Hematopoietic multipotent progenitor cell treated with erythropoietin and hydrocortisone succinate and interleukin-3 and kit ligand, for 15 days (in vitro differentiated cells): ENCODE results near the gene CDK13.

Experiments used
- DNase-seq: peaks from one replicate; pipeline ENCODE4 v3.0.0-alpha.2; 2015; ENCODE audit warnings: low spot score

CDK13 gene

DNA sequence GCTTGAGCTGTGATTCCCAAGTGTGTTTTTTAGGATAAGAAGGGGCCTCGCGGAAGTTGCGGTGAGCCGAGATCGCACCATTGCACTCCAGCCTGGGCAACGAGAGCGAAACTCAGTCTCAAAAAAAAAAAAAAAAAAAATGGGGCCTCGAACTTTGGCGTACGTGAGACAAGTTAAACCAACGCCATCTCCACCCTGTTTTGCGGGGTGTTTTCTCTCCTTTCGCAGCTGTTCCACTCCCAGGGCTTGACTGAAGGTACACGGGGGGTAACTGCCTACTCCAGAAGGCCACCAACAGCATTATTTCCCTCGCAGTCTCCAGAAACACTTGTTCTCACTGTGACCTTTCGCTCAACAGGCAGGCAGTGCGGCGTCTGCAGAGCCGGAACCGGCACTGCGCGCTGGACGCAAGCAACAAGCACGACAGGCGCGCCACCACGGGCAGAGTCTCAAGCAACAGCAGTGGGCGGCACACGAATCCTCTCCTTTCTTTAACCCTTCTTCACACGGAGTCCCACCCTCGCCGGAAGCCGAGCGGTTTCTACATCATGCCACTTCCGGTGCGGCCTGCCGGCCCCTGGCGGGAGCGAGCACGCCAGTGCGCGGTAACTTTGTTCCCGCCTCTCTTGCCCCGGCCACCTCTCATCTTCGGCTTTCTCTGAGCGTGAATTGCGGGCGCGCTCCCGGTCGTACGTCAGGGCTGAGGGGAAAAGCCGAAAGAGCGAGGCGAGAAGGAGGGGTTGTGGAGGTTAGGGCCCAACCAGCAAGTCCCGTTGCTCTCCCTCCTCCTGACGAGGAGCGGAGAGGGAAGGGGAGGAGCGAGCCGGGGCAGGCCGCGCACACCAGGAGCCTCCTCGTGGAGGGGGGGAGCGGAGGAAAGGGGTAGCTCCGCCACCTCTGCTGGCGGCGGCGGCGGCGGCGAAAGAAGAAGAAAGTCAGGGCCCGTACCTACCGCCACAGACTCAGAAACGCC lies 814 bp upstream of the CDK13 start:
- DNase-seq, result peak; percentile 98

DNA sequence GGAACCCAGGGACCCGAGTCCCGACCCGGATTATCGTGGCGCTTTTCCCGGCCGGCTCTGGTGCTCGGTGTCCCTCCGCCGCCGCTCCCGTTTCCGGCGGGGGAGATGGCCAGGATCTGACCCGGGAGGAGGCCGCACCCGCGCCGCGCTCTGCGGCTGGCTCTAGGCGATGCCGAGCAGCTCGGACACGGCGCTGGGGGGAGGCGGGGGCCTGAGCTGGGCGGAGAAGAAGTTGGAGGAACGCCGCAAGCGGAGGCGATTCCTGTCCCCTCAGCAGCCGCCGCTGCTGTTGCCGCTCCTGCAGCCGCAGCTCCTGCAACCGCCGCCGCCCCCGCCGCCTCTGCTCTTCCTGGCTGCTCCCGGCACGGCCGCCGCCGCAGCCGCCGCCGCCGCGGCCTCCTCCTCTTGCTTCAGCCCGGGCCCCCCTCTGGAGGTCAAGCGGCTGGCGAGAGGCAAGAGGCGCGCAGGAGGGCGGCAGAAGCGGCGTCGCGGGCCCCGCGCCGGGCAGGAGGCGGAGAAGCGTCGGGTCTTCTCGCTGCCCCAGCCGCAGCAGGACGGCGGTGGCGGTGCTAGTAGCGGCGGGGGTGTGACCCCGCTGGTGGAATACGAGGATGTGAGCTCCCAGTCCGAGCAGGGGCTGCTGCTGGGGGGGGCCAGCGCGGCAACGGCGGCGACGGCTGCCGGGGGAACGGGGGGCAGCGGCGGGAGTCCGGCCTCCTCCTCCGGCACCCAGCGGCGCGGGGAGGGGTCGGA lies 593 bp downstream of the CDK13 start:
- peak; percentile 29 for DNase-seq

DNA sequence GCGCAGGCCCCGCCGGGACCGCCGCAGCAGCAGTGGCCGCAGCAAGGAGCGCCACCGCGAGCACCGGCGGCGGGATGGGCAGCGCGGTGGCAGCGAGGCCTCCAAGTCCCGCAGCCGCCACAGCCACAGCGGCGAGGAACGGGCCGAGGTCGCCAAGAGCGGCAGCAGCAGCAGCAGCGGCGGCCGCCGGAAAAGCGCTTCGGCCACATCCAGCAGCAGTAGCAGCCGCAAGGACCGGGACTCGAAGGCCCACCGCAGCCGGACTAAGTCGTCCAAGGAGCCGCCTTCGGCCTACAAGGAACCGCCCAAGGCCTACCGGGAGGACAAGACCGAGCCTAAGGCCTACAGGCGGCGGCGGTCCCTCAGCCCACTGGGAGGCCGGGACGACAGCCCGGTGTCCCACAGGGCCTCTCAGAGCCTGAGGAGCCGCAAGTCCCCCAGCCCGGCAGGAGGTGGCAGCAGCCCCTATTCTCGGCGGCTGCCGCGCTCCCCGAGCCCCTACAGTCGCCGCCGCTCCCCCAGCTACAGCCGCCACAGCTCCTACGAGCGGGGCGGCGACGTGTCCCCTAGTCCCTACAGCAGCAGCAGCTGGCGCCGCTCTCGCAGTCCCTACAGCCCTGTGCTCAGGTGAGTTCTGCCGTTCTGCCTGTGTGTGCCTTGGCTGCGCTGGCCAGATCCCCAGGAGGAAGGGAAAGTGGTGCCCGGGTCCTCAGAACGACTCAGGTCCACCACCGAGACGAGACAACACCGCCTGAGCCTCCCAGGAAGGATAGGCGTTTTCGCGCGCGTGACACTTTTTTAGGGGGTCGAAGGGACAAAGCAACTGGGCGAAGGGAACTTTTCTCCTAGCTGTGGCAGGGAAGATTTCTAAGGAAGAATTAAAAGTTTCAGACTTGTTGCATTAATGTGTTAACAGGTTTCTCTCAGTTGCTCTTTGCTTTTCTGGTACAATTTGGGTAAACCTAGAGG lies 1.5 kb downstream of the CDK13 start:
- DNase-seq, result peak; percentile 64

DNA sequence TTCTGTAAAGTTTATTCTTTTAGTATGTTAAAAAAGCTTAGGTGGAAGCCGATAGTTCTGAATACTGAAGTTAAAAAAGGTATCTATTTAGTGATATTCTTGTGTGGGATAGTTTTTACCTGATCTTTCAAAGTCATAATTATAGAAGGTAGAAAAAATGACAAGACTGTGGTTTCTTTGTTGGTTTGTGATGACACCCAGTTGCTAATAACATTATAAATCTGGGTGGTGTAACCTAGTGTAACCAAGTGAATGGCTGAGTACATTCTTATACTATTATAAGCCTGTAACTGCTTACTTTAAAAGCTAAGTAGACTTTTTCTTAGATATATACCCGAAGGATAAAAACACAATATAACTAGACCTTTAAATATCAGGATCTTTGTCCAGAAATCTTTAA lies 2.3 kb downstream of the CDK13 start:
- no peak for DNase-seq

DNA sequence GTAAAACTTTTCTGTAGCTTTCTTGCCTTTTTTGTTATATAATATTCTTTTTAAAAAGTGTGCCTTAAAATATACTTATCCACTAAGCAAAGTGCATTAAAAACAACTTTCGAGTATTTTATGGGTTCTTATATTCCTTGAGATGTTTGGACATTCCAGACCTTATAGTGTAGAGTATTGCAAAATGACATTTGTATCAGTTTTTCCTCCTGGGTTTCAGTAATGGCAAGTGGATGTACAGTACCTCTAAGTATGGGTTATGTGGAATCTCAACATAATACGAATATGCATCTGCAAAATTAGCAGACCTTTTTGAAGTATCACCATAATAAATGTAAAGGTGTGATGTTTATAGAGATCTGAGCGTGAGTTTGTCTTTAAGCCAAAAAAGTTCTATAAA lies 2.7 kb downstream of the CDK13 start:
- no peak for DNase-seq

DNA sequence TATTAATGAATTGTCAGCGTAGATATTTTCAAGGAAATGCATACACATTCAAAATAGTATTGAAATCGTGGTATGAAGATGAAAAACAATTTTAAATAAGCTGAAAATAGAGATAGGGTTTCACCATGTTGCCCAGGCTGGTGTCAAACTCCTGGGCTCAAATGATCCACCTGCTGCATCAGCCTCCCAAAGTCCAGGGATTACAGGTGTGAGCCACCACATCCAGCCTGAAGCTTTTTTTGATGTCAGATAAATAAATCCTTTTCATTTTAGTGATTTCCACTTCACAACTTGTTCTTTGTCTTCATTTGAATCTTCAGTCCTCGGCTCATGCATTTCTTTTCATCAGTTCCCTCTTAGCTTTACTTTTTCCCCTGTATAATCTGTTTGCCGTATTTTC lies 4.6 kb downstream of the CDK13 start:
- DNase-seq, result no peak

DNA sequence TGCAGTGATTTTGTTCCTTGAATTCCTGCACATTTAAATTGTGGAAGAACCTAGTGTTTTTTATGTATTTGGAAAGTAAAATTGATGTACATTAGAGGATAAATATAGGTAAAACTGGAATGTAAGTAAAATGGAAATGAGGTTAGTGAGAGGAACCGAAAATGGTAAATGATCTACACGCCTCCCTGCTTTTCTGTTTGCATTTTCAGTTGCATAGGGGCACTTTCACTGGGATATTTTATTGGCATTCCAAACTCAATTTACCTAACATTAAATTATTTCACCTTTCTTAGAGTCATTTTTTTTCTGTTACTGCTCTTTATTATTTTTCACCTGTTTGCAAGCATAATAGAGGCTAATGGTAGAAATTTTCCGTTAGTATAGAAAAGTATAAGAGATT lies 8.0 kb downstream of the CDK13 start:
- no peak for DNase-seq

DNA sequence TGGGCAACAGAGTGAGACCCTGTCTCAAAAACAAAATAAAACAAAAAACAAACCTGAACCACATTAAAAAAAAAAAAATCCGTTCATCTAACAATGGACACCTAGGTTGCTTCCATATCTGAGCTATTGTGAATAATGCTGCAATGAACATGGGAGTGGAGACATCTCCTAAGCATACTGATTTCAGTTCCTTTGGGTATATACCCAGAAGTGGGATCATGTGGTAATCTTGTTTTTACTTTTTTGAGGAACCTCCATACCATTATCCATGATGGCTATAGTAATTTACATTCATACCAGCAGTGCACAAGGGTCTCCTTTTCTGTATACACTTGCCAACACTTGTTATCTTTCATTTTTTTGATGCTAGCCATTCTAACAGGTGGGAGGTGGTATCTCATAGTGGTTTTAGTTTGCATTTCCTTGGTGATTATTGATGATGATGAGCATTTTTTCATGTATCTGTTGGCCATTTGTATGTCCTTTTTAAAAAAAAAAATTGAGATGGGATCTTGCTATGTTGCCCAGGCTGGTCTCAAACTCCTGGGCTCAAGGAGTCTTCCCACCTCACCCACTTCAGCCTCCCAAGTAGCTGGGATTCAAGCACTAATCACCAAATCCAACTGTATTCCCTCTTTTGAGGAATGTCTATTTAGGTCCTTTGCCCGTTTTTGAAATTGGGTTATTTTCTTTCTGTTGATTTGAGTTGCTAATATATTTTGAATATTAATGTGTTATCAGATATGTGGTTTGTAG lies 17.5 kb downstream of the CDK13 start:
- DNase-seq, result no peak

DNA sequence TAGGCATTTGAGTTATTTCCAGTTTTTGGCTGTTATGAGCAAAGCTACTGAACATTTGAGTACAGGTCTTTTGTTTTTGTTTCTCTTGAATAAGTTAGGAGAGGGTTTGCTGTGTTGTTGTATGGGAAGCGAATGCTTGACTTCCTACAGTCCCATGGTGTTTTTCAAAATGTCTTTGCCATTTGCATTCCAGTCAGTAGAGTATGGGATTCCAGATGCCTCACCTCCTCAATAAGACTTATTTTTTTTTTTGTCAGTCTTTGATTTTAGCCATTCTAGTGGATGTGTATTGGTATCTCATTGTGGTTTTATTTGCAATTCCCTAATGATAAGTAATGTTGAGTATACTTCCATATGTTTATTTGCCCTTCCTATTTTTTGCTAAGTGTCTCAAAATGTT lies 19.4 kb downstream of the CDK13 start:
- no peak for DNase-seq

DNA sequence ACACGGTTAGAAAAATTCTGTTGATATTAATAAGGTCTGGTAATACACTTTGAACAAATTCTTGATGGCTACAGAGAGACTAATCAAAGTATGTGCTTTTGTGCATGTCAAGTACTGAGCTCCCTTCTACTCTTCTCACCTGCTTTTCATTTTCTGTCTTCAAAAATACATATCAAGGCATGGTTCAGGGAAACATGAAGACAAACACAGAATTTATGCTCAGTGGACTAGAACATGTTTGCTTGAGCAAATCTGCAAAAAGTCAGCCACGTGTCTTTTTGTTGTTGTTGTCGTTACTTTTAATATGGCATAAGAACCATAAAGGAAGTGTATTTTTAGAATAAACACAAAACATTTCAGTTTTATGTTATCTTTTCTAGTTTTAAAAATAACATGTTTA lies 21.9 kb downstream of the CDK13 start:
- DNase-seq, result no peak

DNA sequence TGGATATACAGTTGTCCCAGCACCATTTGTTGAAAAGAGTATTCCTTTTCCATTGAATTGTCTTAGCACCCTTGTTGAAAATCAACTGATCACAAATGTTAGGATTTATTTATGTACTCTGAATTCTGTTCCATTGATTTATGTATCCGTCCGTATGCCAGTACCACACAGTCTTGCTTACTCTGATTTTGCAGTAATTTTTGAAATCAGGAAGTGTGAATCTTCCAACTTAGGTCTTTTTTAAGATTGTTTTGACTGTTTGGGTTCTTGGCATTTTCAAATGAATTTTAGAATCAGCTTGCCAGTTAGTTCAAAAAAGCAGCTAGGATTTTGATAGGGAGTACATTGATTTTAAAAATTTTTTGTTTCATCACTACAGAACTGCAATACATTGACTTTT lies 23.7 kb downstream of the CDK13 start:
- DNase-seq, result no peak

DNA sequence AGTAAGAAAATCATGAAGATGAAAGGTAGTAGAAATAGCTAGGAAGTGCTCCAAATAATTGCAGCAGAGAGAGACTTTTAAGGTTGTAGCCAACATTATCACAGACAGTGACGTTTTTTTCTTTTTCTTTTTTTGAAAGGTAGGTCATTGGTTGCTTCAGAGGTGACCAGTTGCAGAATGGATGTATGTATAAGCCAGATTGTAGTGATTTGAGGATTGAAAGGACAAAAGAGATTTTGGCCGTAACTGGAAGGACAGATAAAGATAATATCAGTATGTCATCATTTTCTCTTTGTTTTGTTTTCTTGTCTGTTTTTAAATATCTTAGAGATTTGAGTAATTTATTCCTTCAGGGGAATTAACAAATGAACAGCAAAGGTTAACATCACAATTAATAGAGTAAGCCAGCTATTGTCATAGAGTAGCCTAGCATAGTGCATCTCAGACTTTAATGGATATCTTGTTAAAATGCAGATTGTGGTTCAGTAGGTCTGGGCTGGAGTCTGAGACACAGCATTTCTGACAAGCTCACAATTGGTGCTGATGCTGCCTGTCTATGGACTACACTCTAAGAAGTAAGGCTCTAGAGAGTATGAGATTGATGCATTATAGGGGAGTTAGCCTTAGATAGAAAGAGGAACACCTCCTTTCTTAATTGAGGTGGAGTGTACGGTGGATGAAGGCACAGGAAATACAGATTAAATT lies 28.3 kb downstream of the CDK13 start:
- no peak for DNase-seq

DNA sequence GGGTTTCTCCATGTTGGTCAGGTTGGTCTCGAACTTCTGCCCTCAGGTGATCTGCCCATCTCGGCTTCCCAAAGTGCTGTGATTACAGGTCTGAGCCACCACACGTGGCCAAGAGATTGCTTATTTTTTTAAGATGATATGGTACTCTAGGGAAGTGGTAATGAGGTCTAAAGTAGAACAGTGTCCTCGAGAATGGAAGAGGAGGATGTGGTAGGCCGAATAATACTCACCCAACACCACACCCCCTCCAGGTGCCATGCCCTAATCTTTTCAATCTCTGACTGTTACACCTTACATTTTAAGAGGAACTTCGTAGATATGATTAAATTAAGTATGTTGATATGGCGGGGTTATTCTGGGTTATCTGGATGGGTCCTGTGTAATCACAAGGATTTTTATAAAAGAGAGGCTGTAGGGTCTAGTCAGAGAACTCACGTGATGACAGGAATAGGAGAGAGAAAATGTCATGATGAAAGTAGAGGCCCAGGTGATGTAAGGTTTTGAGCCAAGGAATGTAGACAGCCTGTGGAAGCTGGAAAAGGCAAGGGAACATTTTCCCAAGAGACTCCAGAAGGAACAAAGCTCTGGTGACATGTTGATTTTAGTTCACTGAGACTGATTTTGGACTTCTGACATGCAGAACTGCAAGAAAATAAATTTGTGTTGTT lies 29.5 kb downstream of the CDK13 start:
- no peak for DNase-seq

DNA sequence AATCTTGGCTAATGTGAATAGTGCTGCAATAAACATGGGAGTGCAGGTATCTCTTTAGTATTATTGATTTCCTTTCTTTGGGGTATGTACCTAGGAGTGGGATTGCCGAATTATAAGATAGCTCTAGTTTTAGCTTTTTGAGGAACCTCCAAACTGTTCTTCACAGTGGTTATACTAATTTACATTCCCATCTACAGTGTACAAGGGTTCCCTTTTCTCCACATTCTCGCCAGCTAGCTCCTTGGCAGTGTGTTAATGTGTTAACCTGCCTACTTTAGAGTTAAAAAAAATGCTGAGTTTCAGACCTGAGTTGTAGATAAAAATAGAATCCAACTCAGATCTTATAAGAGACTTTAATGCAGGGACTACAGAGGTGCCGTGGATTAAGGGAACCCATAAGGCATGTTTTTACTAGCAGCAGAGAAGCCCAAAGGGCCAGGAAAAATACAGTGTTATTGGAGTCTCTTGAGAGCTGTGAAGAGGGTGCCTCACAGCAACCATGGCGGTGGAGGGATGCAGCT lies 35.4 kb downstream of the CDK13 start:
- DNase-seq, result no peak

DNA sequence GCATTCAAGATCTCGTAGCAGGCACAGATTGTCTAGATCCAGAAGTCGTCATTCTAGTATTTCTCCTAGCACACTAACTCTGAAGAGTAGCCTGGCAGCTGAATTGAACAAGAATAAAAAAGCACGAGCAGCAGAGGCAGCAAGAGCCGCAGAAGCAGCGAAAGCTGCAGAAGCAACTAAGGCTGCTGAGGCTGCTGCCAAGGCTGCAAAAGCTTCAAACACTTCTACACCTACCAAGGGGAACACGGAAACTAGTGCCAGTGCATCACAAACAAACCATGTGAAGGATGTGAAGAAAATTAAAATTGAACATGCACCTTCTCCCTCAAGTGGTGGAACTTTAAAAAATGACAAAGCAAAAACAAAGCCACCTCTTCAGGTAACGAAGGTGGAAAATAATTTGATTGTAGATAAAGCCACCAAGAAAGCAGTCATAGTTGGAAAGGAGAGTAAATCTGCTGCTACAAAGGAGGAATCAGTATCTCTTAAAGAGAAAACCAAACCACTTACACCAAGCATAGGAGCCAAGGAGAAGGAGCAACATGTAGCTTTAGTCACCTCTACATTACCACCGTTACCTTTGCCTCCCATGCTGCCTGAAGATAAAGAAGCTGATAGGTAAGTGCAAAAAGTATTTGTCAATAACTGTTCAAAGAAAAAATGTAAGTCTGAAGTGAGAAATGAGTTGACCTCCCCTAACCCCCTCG lies 37.7 kb downstream of the CDK13 start:
- no peak for DNase-seq

DNA sequence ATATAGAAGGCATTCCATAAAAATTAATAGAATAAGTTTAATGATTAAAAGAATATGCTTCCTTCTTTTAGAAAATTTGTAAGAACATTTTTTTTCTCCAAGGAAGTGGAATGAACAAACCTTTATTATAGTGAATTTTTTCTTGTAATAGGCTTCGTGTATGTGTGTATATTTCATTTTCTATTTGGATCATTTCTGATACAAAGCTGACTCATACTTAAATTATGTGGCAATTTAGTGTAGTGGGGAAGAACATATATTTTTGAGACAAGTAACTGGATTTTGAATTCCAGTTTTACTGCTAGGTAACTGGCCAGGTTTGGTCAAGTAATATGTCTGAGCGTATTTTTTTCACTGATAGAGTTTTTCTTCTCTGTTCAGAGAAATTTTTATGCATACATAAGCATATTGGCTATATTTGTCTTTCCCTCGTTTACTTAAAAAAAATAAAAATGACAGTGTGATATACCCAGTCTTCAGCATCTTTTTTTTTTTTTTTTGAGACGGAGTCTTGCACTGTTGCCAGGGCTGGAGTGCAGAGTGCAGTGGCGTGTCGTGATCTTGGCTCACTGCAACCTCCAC lies 50.8 kb downstream of the CDK13 start:
- DNase-seq, result no peak

DNA sequence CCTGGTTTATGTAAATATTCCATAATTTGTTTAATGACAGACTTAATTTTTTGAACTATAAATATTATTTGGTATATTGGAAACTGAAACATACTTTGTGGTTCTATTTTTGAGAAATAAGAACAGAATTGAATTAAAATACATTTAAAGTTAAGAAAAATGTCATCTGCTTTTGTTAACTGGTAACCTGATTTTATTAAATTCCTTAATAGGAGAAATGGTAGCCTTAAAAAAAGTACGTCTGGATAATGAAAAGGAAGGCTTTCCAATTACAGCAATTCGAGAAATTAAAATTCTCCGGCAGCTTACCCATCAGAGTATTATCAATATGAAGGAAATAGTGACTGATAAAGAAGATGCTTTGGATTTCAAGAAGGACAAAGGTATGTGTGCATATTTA lies 51.6 kb downstream of the CDK13 start:
- no peak for DNase-seq

DNA sequence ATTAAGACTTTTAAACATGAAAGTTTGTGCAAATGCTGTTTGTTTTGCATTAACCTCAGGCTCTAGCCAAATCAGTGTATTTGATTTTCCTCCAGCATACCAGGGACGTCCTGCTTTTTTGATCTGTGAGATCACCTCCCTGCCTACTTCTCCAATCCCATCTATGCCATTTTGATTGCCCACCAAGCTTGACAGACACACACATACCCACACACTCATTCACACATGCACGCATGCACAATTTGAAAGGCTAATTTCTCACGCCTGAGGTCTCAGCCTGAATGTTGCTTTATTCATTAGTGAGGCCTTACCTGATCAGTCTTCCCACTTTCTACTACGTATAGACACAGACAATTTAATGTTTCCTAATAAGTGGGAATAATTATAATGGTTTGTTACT lies 53.5 kb downstream of the CDK13 start:
- no peak for DNase-seq
